SIG-M5 (cell line): Measurements from ENCODE around the gene DGUOK.
A peak's percentile ranks its signal among the peaks of the same experiment; 100 is the strongest.

Experiments
- DNase-seq: peaks from one replicate; lab custom pipeline; 2025; lab: John Stamatoyannopoulos, UW

DGUOK gene

DNA sequence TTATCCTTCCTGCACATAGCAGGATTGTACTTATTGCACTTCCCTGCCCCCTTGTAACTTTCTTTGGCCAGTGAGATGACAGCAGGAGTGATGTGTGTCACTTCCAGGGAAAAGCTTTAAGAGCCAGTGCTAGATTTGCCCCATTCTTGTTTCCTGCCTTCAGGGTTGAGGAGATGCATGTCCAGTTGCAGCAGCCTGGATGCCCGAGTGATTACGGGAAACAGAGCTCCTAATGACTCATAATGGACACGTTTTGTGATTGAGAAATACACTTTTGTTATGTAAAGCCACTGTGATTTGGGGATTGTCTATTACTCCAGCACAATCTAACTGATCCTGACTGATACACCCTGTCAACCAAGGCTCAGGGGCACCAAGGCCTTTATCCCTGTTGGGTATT is 53.0 kb downstream of the DGUOK start:
- DNase-seq, result no peak

DNA sequence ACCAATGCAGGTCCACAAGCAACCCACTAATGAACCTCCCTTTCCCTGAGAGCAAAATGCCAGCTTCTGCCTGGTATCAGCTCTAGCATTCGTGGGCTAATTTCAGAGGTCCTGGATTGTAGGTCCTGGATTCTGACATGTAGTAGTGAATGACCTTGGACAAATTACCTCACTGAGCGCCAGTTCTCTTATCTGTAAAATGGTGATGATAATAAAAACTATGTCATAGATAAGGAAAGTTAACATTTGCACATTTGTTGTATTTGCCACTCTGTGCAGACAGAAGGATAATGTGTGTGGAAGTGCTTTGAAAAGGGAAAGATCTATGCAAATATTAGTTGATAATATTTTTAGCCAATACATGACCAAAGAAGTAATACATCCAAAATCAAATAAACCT is 53.9 kb downstream of the DGUOK start:
- no peak for DNase-seq

- no peak for DNase-seq
Observed at GRCh38 chr2:73981081-73982001, 54.7 kb downstream of the DGUOK start.

DNA sequence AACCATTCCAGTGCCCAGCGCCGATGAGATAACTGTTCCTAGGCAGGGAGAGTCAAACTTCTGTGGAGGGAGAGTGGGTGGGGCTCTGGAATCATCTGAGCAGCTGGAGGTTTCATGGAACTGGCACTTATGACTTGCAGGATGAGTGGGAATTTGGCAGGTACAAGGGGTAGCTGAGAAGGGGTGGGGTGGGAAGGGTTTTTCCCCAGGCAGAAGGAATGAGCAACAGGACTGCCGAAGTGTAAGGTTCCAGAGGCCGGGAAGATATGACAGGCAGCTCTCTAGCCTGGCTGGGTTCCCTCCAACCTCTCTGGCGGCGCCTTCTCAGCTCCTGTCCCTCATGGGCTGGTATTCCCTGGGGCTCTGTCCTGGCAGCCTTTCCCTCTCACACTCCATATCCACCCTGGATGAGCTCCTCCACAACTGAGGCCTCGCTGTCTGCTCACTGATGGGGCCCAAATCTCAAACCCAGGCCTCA is 55.5 kb downstream of the DGUOK start:
- DNase-seq, result no peak

DNA sequence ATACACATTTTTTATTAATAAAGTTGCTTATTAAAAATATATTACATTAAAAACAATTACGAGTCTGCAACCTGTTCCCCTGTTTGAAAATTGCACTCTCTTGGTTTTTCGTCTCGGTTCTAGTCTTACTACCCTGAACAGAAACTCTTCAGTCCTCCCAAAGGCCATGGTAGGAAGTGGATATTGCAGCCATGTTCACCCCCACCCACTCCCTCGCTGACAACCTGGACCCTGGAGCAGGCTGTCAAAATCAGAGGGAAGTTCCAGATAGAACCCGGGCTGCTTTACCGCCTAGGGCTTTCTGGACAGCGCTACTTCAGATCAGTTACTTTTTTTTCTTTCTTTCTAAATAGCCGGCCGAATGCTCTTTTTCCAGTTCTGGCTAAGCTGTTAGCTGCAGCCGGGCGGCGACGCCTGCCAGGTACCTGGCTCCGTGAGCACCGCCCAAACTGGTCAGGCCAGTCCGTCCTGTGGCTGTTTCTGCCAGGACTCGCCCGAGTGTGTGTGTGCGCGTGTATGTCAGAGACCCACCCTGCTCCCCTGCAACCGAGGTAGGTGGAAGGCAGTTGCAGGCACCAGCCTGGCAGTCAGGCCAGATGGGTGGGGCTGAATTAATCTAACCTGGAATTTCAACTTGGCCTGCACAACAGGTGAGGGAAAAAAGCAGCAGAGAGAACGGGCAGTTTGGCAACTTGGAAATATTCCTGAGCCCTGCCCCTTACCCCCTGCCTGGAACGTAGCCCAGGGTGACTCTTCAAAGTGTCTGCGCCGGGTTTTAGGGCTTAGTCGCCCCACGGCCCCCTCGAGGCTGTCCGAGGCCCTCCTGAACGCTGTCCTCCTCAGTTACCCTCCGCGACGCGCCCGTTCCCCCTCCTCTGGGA is 56.9 kb downstream of the DGUOK start:
- DNase-seq, result no peak

DNA sequence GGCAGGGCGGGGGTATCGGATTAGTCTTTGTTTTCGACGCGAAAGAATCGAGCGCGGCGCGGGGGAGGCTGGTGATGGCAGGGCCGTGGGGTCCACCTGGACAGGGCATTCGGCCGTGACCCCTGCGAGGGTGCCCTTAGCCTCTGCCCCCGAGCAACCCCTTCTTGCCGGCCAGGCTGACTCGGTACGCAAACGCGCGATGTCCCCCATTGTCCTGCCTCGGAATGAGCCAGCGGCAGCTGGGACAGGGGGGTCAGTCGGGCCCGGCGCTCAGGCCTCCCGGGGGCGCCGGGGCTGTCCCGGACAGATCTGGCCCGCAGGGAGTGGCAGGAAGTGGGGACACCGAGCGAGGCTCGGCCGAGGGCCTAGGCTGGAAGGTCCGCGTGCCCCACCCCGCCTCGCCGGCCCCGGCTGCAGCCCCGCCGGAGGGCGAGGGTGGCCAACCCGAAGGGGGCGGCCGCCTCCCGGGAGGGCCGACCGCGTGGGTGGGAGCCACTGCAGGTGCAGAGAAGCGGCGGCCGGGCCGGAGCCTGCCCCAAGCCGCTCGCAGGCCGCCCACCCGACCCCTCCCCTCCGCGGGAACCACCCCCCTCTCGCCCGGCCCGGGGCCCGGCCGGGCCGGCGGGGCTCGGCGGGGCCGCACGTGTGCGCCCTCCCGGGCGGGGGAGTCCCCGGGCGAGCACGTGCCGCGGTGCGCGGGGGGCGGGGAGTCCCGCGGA is 57.7 kb downstream of the DGUOK start, which contains the start of gene TET3:
TSS of gene TET3 (plus strand) at position 708 of the 719 bp plus-strand sequence. CDS start 1,494 bp downstream, outside the sequence.
- DNase-seq, result no peak

GRCh38 chr2:73984922-73985307 is 58.2 kb downstream of the DGUOK start:
- DNase-seq, result no peak

GRCh38 chr2:73985308-73986084 is 58.8 kb downstream of the DGUOK start:
- peak; percentile 73 for DNase-seq

DNA sequence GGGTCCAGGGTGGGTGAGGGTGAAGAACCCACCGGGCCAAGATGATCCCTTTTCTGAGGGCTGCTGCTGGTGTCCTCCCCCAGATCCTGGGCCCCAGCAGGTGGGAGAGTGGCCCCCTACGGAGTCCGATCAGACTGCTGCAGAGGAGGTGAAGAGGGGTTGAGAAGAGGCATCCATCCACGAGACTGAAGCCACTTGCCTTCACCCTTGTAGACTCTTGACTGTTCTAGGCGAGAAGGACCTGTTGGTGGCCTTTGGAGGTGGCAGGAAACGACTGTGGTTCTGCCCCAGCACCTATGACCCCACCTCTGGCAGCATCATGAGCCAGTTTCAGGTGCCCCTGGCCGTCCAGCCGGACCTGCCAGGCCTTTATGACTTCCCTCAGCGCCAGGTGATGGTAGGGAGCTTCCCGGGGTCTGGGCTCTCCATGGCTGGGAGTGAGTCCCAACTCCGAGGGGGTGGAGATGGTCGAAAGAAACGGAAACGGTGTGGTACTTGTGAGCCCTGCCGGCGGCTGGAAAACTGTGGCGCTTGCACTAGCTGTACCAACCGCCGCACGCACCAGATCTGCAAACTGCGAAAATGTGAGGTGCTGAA is 59.5 kb downstream of the DGUOK start:
- no peak for DNase-seq

DNA sequence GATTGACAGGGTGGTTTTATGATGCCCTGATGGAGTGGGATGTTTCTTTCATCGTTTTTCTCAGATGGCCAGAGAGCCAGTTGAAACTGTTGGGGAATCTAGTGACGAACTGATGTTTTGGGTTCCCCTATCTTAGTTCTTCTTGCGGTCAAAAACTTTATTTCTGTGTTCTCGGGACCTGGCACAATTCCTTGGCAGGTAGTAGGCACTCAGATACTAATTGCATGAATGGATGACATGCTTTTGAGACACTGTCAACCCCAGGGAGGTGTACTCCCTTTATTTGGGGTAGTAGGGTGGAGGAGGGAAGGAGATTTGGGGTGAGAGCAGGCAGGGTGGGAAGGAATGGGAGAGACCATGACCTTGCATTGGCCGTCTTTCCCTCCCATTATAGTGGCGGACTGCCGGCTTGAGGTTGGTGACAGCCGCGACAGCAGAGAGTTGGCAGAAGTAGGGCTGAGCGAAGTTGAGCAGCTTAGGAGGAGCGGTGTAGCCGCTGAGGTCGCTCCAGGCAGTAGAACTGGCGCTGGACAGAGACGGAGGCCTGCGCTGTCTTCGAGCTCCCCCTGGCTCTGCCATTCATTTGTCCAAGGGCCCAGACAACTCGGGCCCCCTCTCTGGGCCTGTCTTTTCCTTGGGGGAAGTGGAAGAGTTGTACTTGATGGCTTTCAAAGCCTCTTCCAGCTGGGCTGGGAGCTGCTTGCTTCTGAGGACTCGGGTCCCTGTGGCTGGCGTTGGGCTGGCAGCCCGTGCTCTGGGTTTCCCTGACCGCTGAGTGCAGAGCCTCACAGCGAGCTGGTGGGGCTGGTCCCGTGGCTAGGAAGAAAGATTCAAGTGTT is 60.6 kb downstream of the DGUOK start:
- DNase-seq, result no peak

DNA sequence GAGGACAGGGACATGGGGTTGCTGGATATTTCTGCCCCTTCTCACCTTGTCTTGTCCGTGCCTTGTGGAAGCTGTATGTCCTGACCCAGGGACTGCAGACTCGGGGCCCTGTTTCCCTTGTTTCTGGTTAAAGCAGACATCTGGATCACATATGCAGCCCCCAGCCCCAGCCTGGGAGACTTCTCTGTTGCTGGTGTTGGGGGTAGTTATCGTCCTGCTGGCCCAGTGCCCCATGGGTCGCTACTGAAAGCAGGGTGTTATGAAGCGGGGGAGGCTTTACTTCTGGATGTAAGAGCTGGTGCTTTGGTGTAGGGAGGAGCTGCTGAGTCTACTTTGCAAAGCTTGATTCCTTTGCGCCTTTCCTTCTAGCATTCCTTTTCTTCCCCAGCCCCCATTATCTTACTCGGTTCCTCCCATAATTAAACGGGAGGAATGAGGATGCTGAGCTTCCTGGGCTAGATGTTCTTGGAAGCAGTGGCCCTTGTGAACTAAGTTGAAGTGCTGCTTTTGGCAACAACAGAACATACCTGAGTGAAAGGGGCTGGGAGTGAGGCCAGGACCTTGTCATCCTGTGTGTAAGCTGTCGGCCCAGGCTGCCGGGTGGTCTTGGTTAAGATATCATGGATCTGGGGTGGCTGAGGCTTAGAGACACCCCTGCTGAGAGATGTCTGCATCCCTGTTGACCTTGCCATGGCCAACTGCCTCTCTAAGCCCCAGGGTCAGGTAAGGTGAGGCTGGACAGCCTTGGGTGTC is 61.4 kb downstream of the DGUOK start:
- no peak for DNase-seq

GRCh38 chr2:73989972-73990371 is 63.3 kb downstream of the DGUOK start:
- DNase-seq, result no peak

- DNase-seq, result no peak
Observed at GRCh38 chr2:73990531-73990930, 63.9 kb downstream of the DGUOK start.

GRCh38 chr2:73992036-73992435 is 65.4 kb downstream of the DGUOK start:
- DNase-seq, result no peak

DNA sequence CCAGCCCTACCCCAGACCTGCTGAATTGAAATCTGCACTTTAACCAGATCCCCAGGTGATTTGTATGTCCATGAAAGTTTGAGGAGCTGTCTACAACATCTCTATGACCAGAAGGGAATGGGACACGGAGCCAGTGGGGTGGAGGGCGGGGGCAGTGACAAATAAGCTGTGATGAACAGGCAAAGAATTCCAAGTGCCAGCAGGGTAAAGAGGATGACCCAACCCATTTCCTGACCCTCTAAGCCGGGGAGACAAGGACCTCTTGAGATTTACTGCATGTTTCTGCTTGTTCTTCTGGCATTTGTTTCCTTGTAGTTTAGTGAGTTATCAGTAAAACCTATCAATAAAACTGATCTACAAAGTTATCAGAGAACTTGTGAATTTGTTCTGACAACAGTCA is 66.7 kb downstream of the DGUOK start:
- DNase-seq, result no peak

GRCh38 chr2:73993778-73994177 is 67.1 kb downstream of the DGUOK start:
- DNase-seq, result no peak

DNA sequence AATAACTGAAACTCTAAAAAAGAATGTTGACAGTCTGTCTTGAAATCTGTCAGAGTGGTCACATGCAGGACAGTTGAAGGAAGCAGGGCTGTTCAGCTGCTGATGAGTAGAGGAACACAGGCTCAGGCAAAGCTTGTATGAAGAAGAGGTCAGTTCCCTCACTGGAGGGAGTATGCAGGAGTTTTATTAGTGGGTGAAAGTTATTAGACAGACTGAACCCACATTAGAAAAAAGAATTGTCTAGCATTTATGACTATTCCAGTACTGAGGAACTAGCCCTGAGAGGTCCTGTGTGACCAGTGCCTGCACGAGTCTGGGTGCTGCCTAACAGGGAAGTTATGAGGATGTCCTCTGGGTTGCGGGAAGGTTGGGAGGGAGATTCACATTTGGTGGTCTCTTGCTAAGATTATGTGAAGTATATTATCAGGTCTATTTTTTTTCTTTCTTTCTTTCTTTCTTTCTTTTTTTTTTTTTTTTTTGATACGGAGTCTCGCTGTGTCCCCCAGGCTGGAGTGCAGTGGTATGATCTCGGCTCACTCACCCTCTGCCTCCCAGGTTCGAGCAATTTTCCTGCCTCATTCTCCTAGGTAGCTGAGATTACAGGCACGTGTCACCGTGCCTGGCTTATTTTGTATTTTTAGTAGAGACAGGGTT is 67.6 kb downstream of the DGUOK start:
- no peak for DNase-seq

DNA sequence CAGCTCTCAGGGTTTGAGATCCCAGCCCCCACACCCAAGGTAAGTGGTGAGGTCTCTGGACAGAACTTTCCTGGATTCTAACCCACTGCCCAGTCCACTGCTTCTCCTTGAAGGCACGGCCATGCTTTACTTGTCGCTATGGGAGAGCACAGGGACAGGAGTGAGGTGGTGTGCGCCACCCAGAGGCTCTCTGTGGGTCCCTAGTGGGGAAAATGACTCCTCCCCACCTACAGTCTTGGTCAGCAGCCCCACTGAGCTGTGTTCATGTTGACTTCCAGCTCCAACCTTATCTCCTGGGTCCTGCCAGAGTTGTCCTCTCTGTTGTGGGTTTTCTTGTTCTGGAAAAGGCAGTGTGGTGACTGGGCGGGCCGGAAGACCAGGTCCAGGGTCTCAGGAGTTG is 69.1 kb downstream of the DGUOK start:
- DNase-seq, result no peak

DNA sequence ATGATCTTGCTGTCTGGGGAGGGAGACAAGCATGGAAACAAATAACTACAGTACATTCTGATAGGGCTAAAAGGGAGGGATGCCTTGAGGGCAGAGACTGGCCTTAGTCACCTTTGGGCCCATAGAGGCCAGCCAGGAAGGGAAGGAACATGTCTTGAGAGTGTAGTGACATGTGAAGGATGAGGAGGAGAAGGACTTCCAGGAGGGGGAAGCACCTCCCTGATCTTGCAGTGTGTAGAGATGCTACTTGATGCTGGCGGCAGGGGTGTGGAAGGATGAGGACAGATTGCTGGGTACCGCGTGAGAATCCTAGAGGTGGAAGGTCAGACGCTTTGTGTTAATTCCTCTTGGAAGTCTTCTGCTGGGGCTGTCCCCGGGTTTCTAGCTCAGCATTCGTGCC is 71.1 kb downstream of the DGUOK start:
- DNase-seq, result no peak
